Measurements from ENCODE around the gene SLC25A27.

GRCh38 chr6:46651816-46652215 is 959 bp upstream of the SLC25A27 start:
- TF ChIP-seq CTCF (IDR thresholded peaks at IDR 0.05) (no peak), EZH2 (IDR thresholded peaks at IDR 0.05; ENCODE audit: borderline replicate concordance, insufficient read depth, low read depth, low read length, poor library complexity, severe bottlenecking) (no peak)
